Ovary (tissue), 9 donors: ENCODE data around the gene GHR. TPM values are rescaled to one million over a fixed set of nuclear protein-coding genes. Genes with fewer than 3 reads are reported as not detected.

Experiments used
- DNase-seq, 5 donors: peaks; one replicate each; pipeline ENCODE4 v3.0.0-alpha.2; 2019 to 2020
- H3K27ac ChIP-seq, 2 donors: fragments of 200-600 bp; one replicate each; pipeline versions ENCODE4 v1.5.1 to v1.8.0; 2019 to 2022
- H3K27me3 ChIP-seq: fragments of 200-600 bp; one replicate; pipeline ENCODE4 v1.8.0; 2022
- H3K36me3 ChIP-seq: fragments of 200-600 bp; sonication (generic); one replicate; pipeline ENCODE4 v1.5.1; 2019
- H3K4me1 ChIP-seq: one replicate; pipeline ENCODE4 v1.8.1; 2013; ENCODE audit warnings: mild to moderate bottlenecking, moderate library complexity; ENCODE audit not compliant: insufficient read depth
- H3K4me3 ChIP-seq: fragments of 200-600 bp; sonication (generic); one replicate; pipeline ENCODE4 v1.5.1; 2017
- H3K9me3 ChIP-seq, 2 donors: fragments of 200-600 bp in 1 of 2; sonication (generic) in 1 of 2; one replicate each; pipeline versions ENCODE4 v1.5.1 to v1.8.1; 2013 to 2019; ENCODE audit warnings: mild to moderate bottlenecking in 1 of 2, moderate library complexity in 1 of 2
- EP300 ChIP-seq: sonication (generic); formaldehyde crosslinking; IDR thresholded peaks from one replicate; pipeline ENCODE4 v1.6.1; 2017; ENCODE audit warnings: antibody characterized with exemption
- POLR2A ChIP-seq: fragments of 450-650 bp; IDR thresholded peaks from one replicate; pipeline ENCODE4 v1.6.1; 2017; ENCODE audit warnings: antibody characterized with exemption, mild to moderate bottlenecking, moderate library complexity
- WGBS, 3 donors: extraction: QIAGEN DNeasy Blood & Tissue Kit in 1 of 3; methylation state at CpG; one replicate each; pipeline versions ENCODE4 v1.1.5 to v1.1.7; 2013 to 2017; 5-methylcytosine and 5-hydroxymethylcytosine counted together
- intact Hi-C, 4 donors: fragments of 100-400 bp; cut with DNase I; formaldehyde crosslinking; loops; one replicate each; pipeline versions ENCODE4 v1.11.0 to v1.15.1; 2022 to 2023
- polyA plus RNA-seq, 2 donors: library from polyadenylated mRNA; stranded (reverse); fragments of 200-250 nt in 1 of 2; fragments of 350-450 nt in 1 of 2; fragmentation: Illumina TruSeq in 1 of 2; extraction: RNeasy Lipid Tissue Mini Kit (QIAGEN cat#74804) in 1 of 2; gene quantifications; one replicate each; pipeline ENCODE4 v1.2.3, GENCODE V29; 2013 to 2014
- total RNA-seq, 7 donors: library from RNA; depleted of rRNA in 2 of 7; stranded (reverse); fragments of >200 nt in 2 of 7; fragmentation: NEBNext Ultra II Directional in 3 of 7; extraction: Animal tissue kit (Norgen Biotek cat#: 25700) in 3 of 7; gene quantifications; one replicate each; pipeline versions ENCODE4 v1.1.0 to v1.2.4, GENCODE V29; 2016 to 2023
- TF ChIP-seq, protein P1 (sequence below), 3 donors: fragments of 450-650 bp in 2 of 3; fragments of 200-600 bp in 1 of 3; IDR thresholded peaks; one replicate each; pipeline versions ENCODE4 v1.5.1 to v1.8.0; 2016 to 2022; ENCODE audit warnings: antibody characterized with exemption in 3 of 3, mild to moderate bottlenecking in 1 of 3
- donor health status: DM: no; HTN: no; CAD: no; lungs with moderate emphysema.
- donor health status: DM: no; HTN: no; CAD: no.
- donor health status: Bipolar disorder and iron deficiency.
- donor health status: DM: yes; HTN: yes; CAD: no.
- donor health status: DM: no; HTN: no; CAD: no.
- donor health status: DM: yes; HTN: yes; CAD: no.

The GHR gene
- total and polyA plus RNA-seq, 9 donors, result 4.3 to 17.4 (median 7.0) TPM

- peak overlapping the region in 1 of 2 donors; percentile 5 for H3K27ac ChIP-seq
- peaks cover 12% of the 10 kb centered on the region for H3K4me1 ChIP-seq
- peak; percentile 30 to 78 (median 65) for DNase-seq
- no peaks in the 10 kb centered on the region for H3K36me3 ChIP-seq
- H3K4me3 ChIP-seq, result no peak overlapping the region
- WGBS, 3 donors, result 2 to 3% (median 2%) methylated on average over 4 of the region's 4 CpGs
- intact Hi-C loops, result no loop called here
- no peak for TF ChIP-seq POLR2A
- TF ChIP-seq EP300, result no peak
- TF ChIP-seq, protein P1, sequence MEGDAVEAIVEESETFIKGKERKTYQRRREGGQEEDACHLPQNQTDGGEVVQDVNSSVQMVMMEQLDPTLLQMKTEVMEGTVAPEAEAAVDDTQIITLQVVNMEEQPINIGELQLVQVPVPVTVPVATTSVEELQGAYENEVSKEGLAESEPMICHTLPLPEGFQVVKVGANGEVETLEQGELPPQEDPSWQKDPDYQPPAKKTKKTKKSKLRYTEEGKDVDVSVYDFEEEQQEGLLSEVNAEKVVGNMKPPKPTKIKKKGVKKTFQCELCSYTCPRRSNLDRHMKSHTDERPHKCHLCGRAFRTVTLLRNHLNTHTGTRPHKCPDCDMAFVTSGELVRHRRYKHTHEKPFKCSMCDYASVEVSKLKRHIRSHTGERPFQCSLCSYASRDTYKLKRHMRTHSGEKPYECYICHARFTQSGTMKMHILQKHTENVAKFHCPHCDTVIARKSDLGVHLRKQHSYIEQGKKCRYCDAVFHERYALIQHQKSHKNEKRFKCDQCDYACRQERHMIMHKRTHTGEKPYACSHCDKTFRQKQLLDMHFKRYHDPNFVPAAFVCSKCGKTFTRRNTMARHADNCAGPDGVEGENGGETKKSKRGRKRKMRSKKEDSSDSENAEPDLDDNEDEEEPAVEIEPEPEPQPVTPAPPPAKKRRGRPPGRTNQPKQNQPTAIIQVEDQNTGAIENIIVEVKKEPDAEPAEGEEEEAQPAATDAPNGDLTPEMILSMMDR (IDR thresholded peaks at IDR 0.05), result no peak
- H3K27me3 ChIP-seq, result no peaks in the 10 kb centered on the region
- H3K9me3 ChIP-seq, result no peaks in the 10 kb centered on the region
Measured at GRCh38 chr5:42586625-42587024, 163.4 kb downstream of the GHR start.

- peak overlapping the region; percentile 3 for H3K4me3 ChIP-seq
- H3K4me1 ChIP-seq, result peaks cover 15% of the 10 kb centered on the region
- no peaks in the 10 kb centered on the region for H3K27me3 ChIP-seq
- H3K36me3 ChIP-seq, result no peaks in the 10 kb centered on the region
- WGBS, 3 donors, result 6 to 9% (median 8%) methylated on average over 4 of the region's 4 CpGs
- H3K27ac ChIP-seq, result peak overlapping the region in 1 of 2 donors; percentile 48
- intact Hi-C loops, result no loop called here
- TF ChIP-seq, protein P1 (IDR thresholded peaks at IDR 0.05), result no peak
- TF ChIP-seq POLR2A, result no peak
- TF ChIP-seq EP300, result no peak
- no peaks in the 10 kb centered on the region for H3K9me3 ChIP-seq
- no peak for DNase-seq
Measured at GRCh38 chr5:42587096-42587723, 164.0 kb downstream of the GHR start.

- Histone ChIP-seq H3K27me3 (no peaks in the 10 kb centered on the region), H3K4me3 (no peak overlapping the region), H3K4me1 (peaks cover 14% of the 10 kb centered on the region), H3K27ac (no peak overlapping the region), H3K36me3 (no peaks in the 10 kb centered on the region), H3K9me3 (no peaks in the 10 kb centered on the region)
- intact Hi-C loops, result no loop called here
- DNase-seq, result no peak
- TF ChIP-seq EP300, result no peak
- TF ChIP-seq, protein P1 (IDR thresholded peaks at IDR 0.05), result no peak
- no peak for TF ChIP-seq POLR2A
Measured at GRCh38 chr5:42590566-42590965, 167.3 kb downstream of the GHR start.

DNA sequence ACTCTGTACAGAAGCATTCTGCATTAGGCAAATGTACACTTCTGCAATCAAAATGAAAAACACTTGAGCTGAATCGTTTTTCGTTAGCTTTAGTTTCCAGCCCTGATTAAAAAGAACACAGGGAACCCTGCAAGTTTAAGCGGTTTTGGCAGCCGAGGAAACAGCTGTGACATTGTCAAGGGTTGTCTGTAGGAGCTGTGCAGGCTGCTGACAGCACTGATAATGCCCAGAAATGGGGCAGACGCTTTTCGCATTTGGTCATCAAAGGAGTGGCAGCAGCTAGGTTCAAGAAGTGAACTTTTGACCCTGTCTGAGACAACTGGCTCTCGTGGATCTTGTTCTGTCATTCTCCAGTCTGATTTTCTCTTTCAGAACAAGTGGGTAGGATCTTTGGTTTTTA lies 167.8 kb downstream of the GHR start:
- intact Hi-C loops, result no loop called here
- H3K4me3 ChIP-seq, result no peak overlapping the region

More for the DNA sequence above, 167.8 kb downstream of the GHR start:
- Histone ChIP-seq H3K9me3 (no peaks in the 10 kb centered on the region), H3K27ac (no peak overlapping the region), H3K36me3 (no peaks in the 10 kb centered on the region), H3K4me1 (peaks cover 14% of the 10 kb centered on the region), H3K27me3 (no peaks in the 10 kb centered on the region)
- 3 to 5% (median 4%) methylated on average over 7 of the region's 7 CpGs for WGBS, 3 donors
- no peak for TF ChIP-seq EP300
- no peak for TF ChIP-seq POLR2A
- TF ChIP-seq, protein P1 (IDR thresholded peaks at IDR 0.05), result no peak
- peak in 3 of 5 donors; percentile 36 to 62 (median 56) for DNase-seq
